ENCODE measurements around the gene AFAP1.

GRCh38 chr4:7886007-7886973 is 53.4 kb downstream of the AFAP1 start:
- TF ChIP-seq CTCF (conservative IDR thresholded peaks at IDR 0.05; ENCODE audit: low read length) (no peak), EZH2phosphoT487 (IDR thresholded peaks at IDR 0.05; ENCODE audit: borderline replicate concordance, low read depth, low read length) (no peak)
